Parathyroid adenoma (tissue), 2 donors: ENCODE results near the gene SPZ1.
A peak's percentile ranks its signal among the peaks of the same experiment; 100 is the strongest.
"Not testable (repeated sequence)": the region's sequence is repeated elsewhere in the genome, so short reads cannot be mapped to it uniquely, and the experiment has no call there.

Source experiments
- H2AFZ ChIP-seq: fragments of 300-600 bp; sonication (generic); one replicate; pipeline ENCODE4 v1.7.0; 2017; ENCODE audit warnings: antibody characterized with exemption, mild to moderate bottlenecking
- H3K27ac ChIP-seq: fragments of 300-600 bp; sonication (generic); one replicate; pipeline ENCODE4 v1.7.0; 2017
- H3K27me3 ChIP-seq: fragments of 300-600 bp; sonication (generic); one replicate; pipeline ENCODE4 v1.7.0; 2017; ENCODE audit warnings: low read length; ENCODE audit not compliant: control insufficient read depth, insufficient read depth
- H3K36me3 ChIP-seq: fragments of 300-600 bp; sonication (generic); one replicate; pipeline ENCODE4 v1.7.0; 2017; ENCODE audit warnings: low read length; ENCODE audit not compliant: control insufficient read depth, insufficient read depth
- H3K4me1 ChIP-seq: fragments of 300-600 bp; sonication (generic); one replicate; pipeline ENCODE4 v1.7.0; 2017; ENCODE audit warnings: control low read depth
- H3K4me2 ChIP-seq: fragments of 300-600 bp; sonication (generic); one replicate; pipeline ENCODE4 v1.7.0; 2017; ENCODE audit warnings: low read length
- H3K4me3 ChIP-seq: fragments of 300-600 bp; sonication (generic); one replicate; pipeline ENCODE4 v1.7.0; 2017; ENCODE audit warnings: low read depth, low read length
- H3K79me2 ChIP-seq: fragments of 300-600 bp; sonication (generic); one replicate; pipeline ENCODE4 v1.7.0; 2017; ENCODE audit warnings: control low read depth
- H3K9ac ChIP-seq: fragments of 300-600 bp; sonication (generic); one replicate; pipeline ENCODE4 v1.7.0; 2017; ENCODE audit warnings: mild to moderate bottlenecking
- H3K9me3 ChIP-seq: fragments of 300-600 bp; sonication (generic); one replicate; pipeline ENCODE4 v1.7.0; 2017; ENCODE audit warnings: low read length; ENCODE audit not compliant: control insufficient read depth
- CTCF ChIP-seq: fragments of 300-600 bp; sonication (generic); IDR thresholded peaks from one replicate; pipeline ENCODE4 v1.7.0; 2017; ENCODE audit warnings: antibody characterized with exemption, mild to moderate bottlenecking
- donor health status: primary hyperparathyroidism.

Gene SPZ1, protein sequence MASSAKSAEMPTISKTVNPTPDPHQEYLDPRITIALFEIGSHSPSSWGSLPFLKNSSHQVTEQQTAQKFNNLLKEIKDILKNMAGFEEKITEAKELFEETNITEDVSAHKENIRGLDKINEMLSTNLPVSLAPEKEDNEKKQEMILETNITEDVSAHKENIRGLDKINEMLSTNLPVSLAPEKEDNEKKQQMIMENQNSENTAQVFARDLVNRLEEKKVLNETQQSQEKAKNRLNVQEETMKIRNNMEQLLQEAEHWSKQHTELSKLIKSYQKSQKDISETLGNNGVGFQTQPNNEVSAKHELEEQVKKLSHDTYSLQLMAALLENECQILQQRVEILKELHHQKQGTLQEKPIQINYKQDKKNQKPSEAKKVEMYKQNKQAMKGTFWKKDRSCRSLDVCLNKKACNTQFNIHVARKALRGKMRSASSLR

DNA sequence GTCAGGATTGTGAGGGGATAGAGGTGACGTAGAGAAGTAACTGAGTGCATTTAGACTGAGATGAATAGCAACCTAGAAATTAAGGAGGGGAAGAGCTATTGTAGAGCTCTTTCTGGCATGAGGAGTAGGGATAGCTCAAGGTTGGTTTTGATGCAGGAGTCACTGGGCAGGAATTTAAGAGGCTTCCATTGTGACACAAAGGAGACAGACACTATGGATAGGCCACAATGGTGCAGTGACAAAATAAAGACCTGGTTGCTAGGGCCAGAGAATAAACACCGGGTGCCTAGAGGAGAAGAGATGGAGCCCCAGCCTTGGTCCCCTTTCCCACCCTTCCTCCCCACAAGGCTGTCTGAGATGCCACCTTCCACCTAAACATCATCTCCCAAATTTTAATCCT lies at the start of gene SPZ1:
Gene SPZ1 (plus strand): TSS at position 301 of the 400 bp plus-strand sequence. CDS start 214 bp downstream, outside the sequence.
- Histone ChIP-seq H3K79me2 (no peaks in the 10 kb centered on the region), H3K4me1 (no peaks in the 10 kb centered on the region), H3K9ac (no peak within 1 kb of the TSS), H3K4me2 (no peak within 1 kb of the TSS), H3K36me3 (no peaks in the 10 kb centered on the region), H3K4me3 (no peak within 1 kb of the TSS), H3K9me3 (no peaks in the 10 kb centered on the region), H3K27me3 (no peaks in the 10 kb centered on the region), H2AFZ (no peak within 1 kb of the TSS), H3K27ac (no peak within 1 kb of the TSS)
- no peak for TF ChIP-seq CTCF

- H3K27me3 ChIP-seq, H3K9ac ChIP-seq, H3K36me3 ChIP-seq, H3K4me2 ChIP-seq, H3K9me3 ChIP-seq, H2AFZ ChIP-seq, H3K4me1 ChIP-seq, H3K27ac ChIP-seq, H3K79me2 ChIP-seq, H3K4me3 ChIP-seq: not testable (repeated sequence)
Measured at GRCh38 chr5:80270543-80270942, 49.3 kb upstream of the SPZ1 start.

DNA sequence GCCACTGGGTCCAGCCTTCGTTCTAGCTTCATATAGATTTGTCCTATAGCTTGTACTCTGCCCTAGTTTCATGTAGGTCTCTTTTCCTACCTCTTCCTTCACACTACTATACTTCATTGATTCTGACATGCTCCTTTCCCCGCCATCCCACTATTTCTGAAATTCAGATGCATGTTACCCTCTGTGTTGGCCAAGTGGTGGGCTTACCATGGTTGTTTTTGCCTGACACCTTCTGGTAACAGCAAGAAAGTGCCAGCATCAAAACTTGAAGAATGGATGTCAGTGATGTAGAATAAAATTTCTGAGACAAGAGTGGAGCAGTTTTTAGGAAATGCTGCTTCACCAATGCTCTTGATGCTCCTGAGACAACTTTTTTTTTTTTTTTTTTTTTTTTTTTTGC lies 44.5 kb upstream of the SPZ1 start:
- no peaks in the 10 kb centered on the region for H3K9me3 ChIP-seq
- H3K4me2 ChIP-seq, result no peak overlapping the region
- H3K4me3 ChIP-seq, result no peak overlapping the region
- peak; percentile 21 for TF ChIP-seq CTCF
- H2AFZ ChIP-seq, result no peak overlapping the region
- no peak overlapping the region for H3K27ac ChIP-seq
- no peaks in the 10 kb centered on the region for H3K79me2 ChIP-seq
- H3K27me3 ChIP-seq, result no peaks in the 10 kb centered on the region
- no peak overlapping the region for H3K9ac ChIP-seq
- no peaks in the 10 kb centered on the region for H3K36me3 ChIP-seq
- no peaks in the 10 kb centered on the region for H3K4me1 ChIP-seq

DNA sequence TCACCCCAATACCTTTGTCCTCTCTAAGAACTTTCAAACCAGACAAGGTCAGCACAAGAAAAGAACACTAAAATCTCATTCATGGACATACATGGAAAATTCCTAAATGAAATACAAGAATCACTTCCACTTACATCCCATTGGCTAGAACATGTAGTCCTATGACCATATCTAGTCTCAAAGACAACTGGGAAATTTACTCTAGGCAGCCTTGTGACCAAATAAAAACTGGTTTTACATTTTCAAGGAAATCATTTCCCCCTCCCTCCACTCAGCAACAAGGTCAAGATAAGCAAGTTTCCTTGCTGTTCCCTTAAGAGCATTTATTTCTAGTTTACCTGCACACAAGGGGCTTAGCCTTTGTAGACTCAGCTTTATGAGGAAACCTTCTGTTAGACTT lies 43.6 kb upstream of the SPZ1 start:
- Histone ChIP-seq H3K9ac (no peak overlapping the region), H3K9me3 (no peaks in the 10 kb centered on the region), H3K4me3 (no peak overlapping the region), H3K27me3 (no peaks in the 10 kb centered on the region), H3K79me2 (no peaks in the 10 kb centered on the region), H2AFZ (no peak overlapping the region), H3K4me2 (no peak overlapping the region), H3K27ac (no peak overlapping the region), H3K36me3 (no peaks in the 10 kb centered on the region), H3K4me1 (no peaks in the 10 kb centered on the region)
- no peak for TF ChIP-seq CTCF

DNA sequence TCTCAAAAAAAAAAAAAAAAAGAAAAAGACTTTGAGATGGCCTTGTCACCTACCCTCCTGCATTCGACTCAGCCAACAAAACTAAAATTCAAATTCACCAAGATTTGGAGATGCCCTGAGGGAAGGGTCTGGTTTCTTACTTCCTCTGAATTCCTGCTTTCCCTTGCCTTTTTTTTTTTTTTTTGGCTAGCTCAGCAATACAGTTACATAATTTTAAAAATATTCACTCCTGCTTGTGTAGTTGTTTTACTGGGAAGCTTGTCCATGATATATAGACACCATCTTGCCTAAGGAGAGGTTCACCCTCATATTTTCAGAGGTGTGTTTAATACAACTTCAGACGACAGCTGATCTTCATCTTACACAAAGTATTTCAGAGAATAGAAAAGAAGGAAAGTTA lies 42.6 kb upstream of the SPZ1 start:
- H3K27ac ChIP-seq, result no peak overlapping the region
- TF ChIP-seq CTCF, result no peak

More for the DNA sequence above, 42.6 kb upstream of the SPZ1 start:
- no peaks in the 10 kb centered on the region for H3K79me2 ChIP-seq
- H3K4me1 ChIP-seq, result no peaks in the 10 kb centered on the region
- H3K9ac ChIP-seq, result no peak overlapping the region
- no peaks in the 10 kb centered on the region for H3K9me3 ChIP-seq
- H2AFZ ChIP-seq, result no peak overlapping the region
- no peaks in the 10 kb centered on the region for H3K36me3 ChIP-seq
- H3K4me2 ChIP-seq, result no peak overlapping the region
- no peak overlapping the region for H3K4me3 ChIP-seq
- H3K27me3 ChIP-seq, result no peaks in the 10 kb centered on the region
